Sciatic nerve (tissue), 2 donors: ENCODE results near the gene MYO5A. TPM values are rescaled to one million over a fixed set of nuclear protein-coding genes. Genes with fewer than 3 reads are reported as not detected.
"Not testable (repeated sequence)": the region's sequence is repeated elsewhere in the genome, so short reads cannot be mapped to it uniquely, and the experiment has no call there.

Experiments
- ATAC-seq: fragments of 200-7000 bp; cut with Tn5 transposase; one replicate; pipeline ENCODE4 v1.9.1; 2020; ENCODE audit warnings: mild to moderate bottlenecking, moderate library complexity
- DNase-seq: peaks from one replicate; pipeline ENCODE4 v3.0.0-alpha.2; 2020; ENCODE audit warnings: low spot score
- intact Hi-C: fragments of 100-400 bp; cut with DNase I; formaldehyde crosslinking; loops from one replicate; pipeline ENCODE4 v1.14.2; 2022
- total RNA-seq: library from RNA; stranded (reverse); fragmentation: NEBNext Ultra II Directional; extraction: Animal tissue kit (Norgen Biotek cat#: 25700); gene quantifications from one replicate; pipeline ENCODE4 v1.2.1, GENCODE V29; 2021
- donor health status: DM: no; HTN: no; CAD: no.
- donor health status: DM: no; HTN: no; CAD: no.

MYO5A gene
- total RNA-seq, 1 donor from 2014 or later = 30.2 TPM

- intact Hi-C loops, DNase-seq, ATAC-seq: not testable (repeated sequence)
Observed at GRCh38 chr15:52439042-52439441, 89.6 kb downstream of the MYO5A start.

GRCh38 chr15:52438047-52438446 is 90.6 kb downstream of the MYO5A start:
- no peak for ATAC-seq
- intact Hi-C loops = no loop called here
- no peak for DNase-seq

DNA sequence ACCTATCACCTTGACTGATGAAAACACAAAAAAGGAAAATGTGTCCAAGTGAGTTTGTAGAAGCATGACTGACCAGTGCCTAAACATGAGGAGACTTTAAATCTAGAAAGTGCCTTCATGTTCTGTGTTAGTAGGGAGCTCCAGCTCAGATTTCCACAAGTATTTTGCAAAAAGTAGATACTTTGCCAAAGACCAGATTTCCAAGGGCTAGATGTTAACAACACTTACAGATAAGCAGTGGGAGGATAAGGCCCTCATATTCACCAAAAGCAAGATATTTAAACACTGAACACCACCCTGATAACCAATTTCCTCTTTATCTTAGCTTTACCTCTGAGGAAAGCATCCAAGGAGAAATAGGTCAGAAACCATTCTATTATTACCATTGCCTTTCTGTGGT is 91.0 kb downstream of the MYO5A start:
- no peak for DNase-seq
- intact Hi-C loops = no loop called here
- ATAC-seq = no peak

GRCh38 chr15:52436981-52437380 is 91.7 kb downstream of the MYO5A start:
- DNase-seq (no peak), ATAC-seq (no peak)
- intact Hi-C loops = no loop called here

GRCh38 chr15:52434885-52435284 is 93.8 kb downstream of the MYO5A start:
- intact Hi-C loops = no loop called here
- DNase-seq (no peak), ATAC-seq (no peak)

- ATAC-seq = no peak
- intact Hi-C loops = no loop called here
- no peak for DNase-seq
Observed at GRCh38 chr15:52428297-52428696, 100.4 kb downstream of the MYO5A start.

- intact Hi-C loops = no loop called here
- no peak for DNase-seq
- ATAC-seq = peak; percentile 72
Observed at GRCh38 chr15:52427804-52428203, 100.9 kb downstream of the MYO5A start.

GRCh38 chr15:52424856-52425431 is 103.7 kb downstream of the MYO5A start:
- intact Hi-C loops = no loop called here
- DNase-seq = no peak
- ATAC-seq = no peak

DNA sequence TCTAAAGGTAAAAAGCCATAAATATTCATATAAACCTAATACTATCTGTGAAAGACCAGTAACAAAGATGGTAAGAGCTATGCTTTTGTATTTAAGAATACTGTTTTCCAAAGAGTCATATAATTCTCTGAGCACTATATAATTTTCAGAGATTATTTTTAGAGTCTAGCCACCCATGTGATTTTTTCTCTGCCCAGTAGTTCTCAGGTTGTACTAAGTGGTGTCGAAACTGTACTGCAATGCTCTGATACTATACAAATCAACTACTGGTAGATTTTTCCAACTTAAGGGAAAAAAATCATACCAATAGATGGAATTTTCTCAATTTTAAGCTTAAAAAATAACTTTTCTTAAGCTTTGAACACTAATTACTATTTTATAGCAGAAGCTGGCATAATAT is 104.8 kb downstream of the MYO5A start:
- intact Hi-C loops = no loop called here
- DNase-seq (no peak), ATAC-seq (no peak)

DNA sequence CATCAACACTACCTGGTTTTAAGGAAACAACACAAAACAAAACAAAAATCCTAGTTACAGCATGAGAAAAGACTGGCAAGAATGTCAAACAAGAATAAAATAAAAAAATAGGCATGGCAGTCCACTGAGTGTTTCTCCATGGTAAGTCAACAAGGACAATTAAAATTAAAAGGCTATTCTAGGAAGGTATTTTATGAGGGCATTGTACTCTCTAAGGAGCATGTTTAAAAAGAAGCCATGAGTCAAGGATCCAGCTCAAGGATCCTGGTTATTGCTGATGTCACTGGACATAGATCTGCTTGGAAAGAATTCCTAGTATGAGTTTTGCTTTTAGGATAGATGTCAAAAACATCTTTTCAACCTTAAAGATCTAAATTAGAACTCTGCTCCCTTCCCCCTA is 106.7 kb downstream of the MYO5A start:
- DNase-seq (no peak), ATAC-seq (no peak)
- intact Hi-C loops = no loop called here

DNA sequence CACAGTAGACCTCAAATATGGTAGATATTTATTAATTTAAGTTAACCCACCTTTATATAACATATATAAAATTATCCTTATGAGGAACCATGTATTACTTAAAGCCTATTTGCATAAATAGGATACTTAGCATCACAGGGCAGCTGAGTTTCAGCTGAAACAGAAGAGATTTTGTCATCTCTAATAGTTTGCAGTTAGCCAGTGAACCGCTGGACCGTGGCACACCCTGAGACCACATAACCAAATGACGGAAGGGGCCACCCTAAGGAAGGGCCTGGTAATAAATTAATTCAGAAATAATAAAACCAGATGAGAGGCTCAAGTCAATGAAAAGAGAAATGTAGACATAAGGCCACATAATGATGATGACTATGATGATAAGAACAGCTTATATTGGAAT is 107.7 kb downstream of the MYO5A start:
- ATAC-seq = no peak
- no peak for DNase-seq
- intact Hi-C loops = no loop called here

GRCh38 chr15:52419494-52419893 is 109.2 kb downstream of the MYO5A start:
- ATAC-seq = no peak
- DNase-seq = no peak
- intact Hi-C loops = no loop called here

GRCh38 chr15:52417957-52418356 is 110.7 kb downstream of the MYO5A start:
- DNase-seq (no peak), ATAC-seq (no peak)
- intact Hi-C loops = no loop called here

DNA sequence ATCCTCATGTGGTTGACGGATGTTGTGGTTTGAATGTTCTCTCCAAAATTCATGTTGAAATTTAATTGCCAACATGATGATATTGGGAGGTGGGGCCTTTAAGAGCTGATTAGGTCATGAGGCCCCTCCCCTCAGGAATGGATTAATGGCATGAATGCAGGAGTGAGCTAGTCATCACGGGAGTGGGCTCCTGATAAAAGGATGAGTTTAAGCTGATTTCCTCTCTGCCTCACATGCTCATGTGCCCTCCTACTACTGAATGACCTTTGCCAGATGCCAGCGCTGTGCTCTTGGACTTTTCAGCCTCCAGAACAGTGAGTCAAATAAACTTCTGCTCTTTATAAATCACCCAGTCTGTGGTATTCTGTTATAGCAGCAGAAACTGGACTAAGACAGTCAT is 111.2 kb downstream of the MYO5A start:
- DNase-seq = no peak
- intact Hi-C loops = no loop called here
- ATAC-seq = no peak

- ATAC-seq, intact Hi-C loops, DNase-seq: not testable (repeated sequence)
Observed at GRCh38 chr15:52416566-52416965, 112.1 kb downstream of the MYO5A start.

GRCh38 chr15:52415628-52416027 is 113.1 kb downstream of the MYO5A start:
- intact Hi-C loops = no loop called here
- no peak for ATAC-seq
- DNase-seq = no peak

- intact Hi-C loops = no loop called here
Observed at GRCh38 chr15:52414936-52415335, 113.7 kb downstream of the MYO5A start.

GRCh38 chr15:52408823-52409222 is 119.9 kb downstream of the MYO5A start:
- DNase-seq = no peak
- intact Hi-C loops = no loop called here
- ATAC-seq = no peak

More at GRCh38 chr15:52414936-52415335, 113.7 kb downstream of the MYO5A start:
- ATAC-seq (no peak), DNase-seq (no peak)

DNA sequence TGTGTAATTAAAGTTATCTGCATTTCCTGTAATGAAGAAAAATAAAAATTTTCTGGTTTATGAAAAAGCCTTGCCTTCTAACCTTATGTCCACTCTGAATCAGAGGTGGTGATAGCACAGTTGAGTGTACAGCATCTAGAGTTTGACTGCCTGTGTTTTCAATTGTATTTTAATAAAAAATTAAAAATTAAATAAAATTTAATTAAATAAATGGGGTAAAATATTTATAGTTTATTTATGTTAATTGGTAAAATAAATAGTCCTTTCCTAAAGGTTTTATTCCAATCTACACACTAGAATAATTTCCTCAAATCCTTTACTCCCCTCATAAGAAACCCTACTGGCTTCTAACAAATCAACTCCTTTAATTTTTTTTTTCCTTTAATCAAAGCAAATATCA is 121.3 kb downstream of the MYO5A start:
- no peak for ATAC-seq

DNA sequence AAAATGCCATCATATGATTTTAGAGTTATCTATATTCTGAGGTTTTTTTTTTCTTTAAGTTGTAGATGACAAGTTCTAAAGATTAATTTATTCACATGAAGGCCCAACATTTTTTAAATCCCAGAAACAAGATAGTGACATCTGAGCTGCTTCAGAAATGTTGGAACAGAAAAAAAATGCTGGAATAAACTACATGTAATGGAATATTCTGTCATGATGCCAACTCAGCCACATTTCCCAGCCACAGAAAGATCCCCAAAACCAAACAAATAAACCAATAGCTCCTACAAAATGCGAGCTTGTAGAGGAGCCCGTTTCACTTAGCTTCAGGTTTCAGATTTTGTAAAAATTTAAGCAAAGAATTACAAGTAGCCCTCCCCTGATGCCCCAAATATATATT is 122.1 kb downstream of the MYO5A start:
- intact Hi-C loops = no loop called here
- DNase-seq = no peak
- no peak for ATAC-seq

More for the DNA sequence above, 121.3 kb downstream of the MYO5A start:
- DNase-seq = no peak
- intact Hi-C loops = no loop called here

GRCh38 chr15:52405856-52406255 is 122.8 kb downstream of the MYO5A start:
- DNase-seq (no peak), ATAC-seq (no peak)
- intact Hi-C loops = no loop called here

DNA sequence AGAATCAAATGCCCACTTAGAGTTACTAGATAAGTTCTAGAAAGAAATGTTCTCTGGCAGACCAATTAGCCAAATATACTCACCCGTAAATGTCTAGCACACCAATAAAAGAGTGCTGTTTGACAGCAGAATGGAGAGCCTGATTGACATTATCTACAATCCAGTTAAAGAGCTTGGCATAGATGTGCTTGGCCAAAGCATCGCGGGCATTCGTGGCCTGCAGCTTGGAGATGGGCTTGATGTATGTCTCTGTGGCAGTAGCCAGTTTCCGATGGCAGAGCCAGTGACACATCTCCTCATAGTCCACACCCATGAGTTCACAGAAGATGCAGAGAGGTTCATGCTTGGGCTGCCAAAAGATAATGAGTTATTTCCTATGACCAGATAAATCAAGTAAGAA is 131.6 kb downstream of the MYO5A start:
- intact Hi-C loops = no loop called here
- DNase-seq (no peak), ATAC-seq (no peak)
